ENCODE measurements around the gene BPGM.
A peak's percentile ranks its signal among the peaks of the same experiment; 100 is the strongest.

- TF ChIP-seq REST (IDR thresholded peaks at IDR 0.05; ENCODE audit: low read depth, low read length) (0 out of 2 replicates have a peak, but pooled peaks have one; percentile 64), MEF2A (IDR thresholded peaks at IDR 0.05; ENCODE audit: borderline replicate concordance, low read depth) (no peak), CTCF (IDR thresholded peaks at IDR 0.05) (no peak), USF2 (IDR thresholded peaks at IDR 0.05; ENCODE audit: borderline replicate concordance, low read depth, low read length) (no peak), ZBTB33 (IDR thresholded peaks at IDR 0.05; ENCODE audit: borderline replicate concordance, low read depth) (0 out of 2 replicates have a peak, but pooled peaks have one; percentile 31), EZH2phosphoT487 (IDR thresholded peaks at IDR 0.05; ENCODE audit: borderline replicate concordance, low read depth) (no peak), EP300 (IDR thresholded peaks at IDR 0.05; ENCODE audit: borderline replicate concordance in 1 of 2, low read depth in 1 of 2, low read length in 1 of 2) (peak in 1 of 2 experiments; percentile 54; a peak in 1 of 4 replicates), POLR2AphosphoS5 (IDR thresholded peaks at IDR 0.05; ENCODE audit: low read depth, low read length) (no peak), RAD21 (IDR thresholded peaks at IDR 0.05; ENCODE audit: low read length) (no peak), PBX3 (IDR thresholded peaks at IDR 0.05) (peak; percentile 60)
These were observed 46.6 kb downstream of the BPGM start for GRCh38 chr7:134693256-134693655.

Measured in SK-N-SH (cell line).